HEK293 (cell line): Measurements from ENCODE around the gene ZNHIT2.

Source experiments
- CTCF ChIP-seq: fragments of 450-650 bp; formaldehyde crosslinking; IDR thresholded peaks from 2 replicates; pipeline ENCODE4 v1.5.1; 2016; ENCODE audit warnings: missing biosample characterization, missing genetic modification characterization
- YY1 ChIP-seq: fragments of 450-650 bp; formaldehyde crosslinking; IDR thresholded peaks from 2 replicates; pipeline ENCODE4 v1.5.1; 2018; ENCODE audit warnings: missing biosample characterization, missing genetic modification characterization
- ZBTB7A ChIP-seq: fragments of 450-650 bp; formaldehyde crosslinking; IDR thresholded peaks from 2 replicates; pipeline ENCODE4 v1.5.1; 2016; ENCODE audit warnings: low read depth, missing biosample characterization, missing genetic modification characterization
- ZFP3 ChIP-seq: fragments of 450-650 bp; formaldehyde crosslinking; IDR thresholded peaks from 2 replicates; pipeline ENCODE4 v1.5.1; 2016; ENCODE audit warnings: low read depth, missing biosample characterization, missing genetic modification characterization
- ZNF121 ChIP-seq: fragments of 450-650 bp; formaldehyde crosslinking; IDR thresholded peaks from 2 replicates; pipeline ENCODE4 v1.5.1; 2016; ENCODE audit warnings: missing biosample characterization, missing genetic modification characterization

DNA sequence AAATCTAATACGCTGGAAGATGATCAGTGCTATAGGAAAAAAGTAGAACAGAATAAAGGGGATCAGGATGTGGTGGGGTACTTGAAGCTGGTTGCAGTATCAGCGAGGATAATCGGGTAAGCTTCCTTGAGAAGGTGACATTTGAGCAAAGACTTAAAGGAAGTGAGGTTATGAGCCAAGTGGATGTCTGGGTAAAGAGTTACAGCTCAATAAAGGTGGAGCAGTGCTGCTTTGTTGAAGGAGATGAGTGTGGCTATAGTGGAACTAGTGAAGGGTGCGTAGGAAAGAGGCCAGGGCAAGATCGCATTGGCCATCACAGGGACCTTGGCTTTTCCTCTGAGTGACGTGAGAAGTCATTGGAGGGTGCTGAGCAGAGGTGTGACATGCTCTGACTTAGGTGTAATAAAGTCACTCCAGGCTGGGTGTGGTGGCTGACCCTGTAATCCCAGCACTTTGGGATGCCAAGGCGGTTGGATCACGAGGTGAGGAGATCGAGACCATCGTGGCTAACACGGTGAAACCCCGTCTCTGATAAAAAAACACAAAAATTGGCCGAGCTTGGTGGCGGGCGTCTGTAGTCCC lies 19.1 kb upstream of the ZNHIT2 start:
- TF ChIP-seq ZFP3 (tag by site-specific recombination) (no peak), ZBTB7A (tag by site-specific recombination) (no peak), ZNF121 (no peak), CTCF (tag by site-specific recombination) (no peak), YY1 (tag by site-specific recombination) (no peak)
